Measurements from ENCODE around the gene CALM3.

CALM3 gene

GRCh38 chr19:46654621-46655152 lies 53.6 kb downstream of the CALM3 start:
- Histone ChIP-seq H3K18ac (ENCODE audit: low read depth in 1 of 2, low read length in 2 of 2) (no peak overlapping the region), H3K4me3 (ENCODE audit: insufficient read depth in 1 of 2, low read depth in 1 of 2, low read length in 2 of 2) (no peak overlapping the region), H3K4ac (ENCODE audit: low read depth in 1 of 2, low read length in 2 of 2) (no peak overlapping the region), H3K14ac (ENCODE audit: low read length in 2 of 2) (no peak overlapping the region), H2AK5ac (ENCODE audit: low read length, severe bottlenecking) (no peak overlapping the region), H3K27me3 (ENCODE audit: control insufficient read depth in 1 of 2, insufficient read depth in 1 of 2, low read length in 2 of 2) (peaks cover 0 to 20% of the 10 kb centered on the region in 2 experiments), H3K9ac (ENCODE audit: low read length) (no peak overlapping the region), H4K8ac (ENCODE audit: low read length) (peak overlapping the region; percentile 45), H2BK120ac (ENCODE audit: low read depth, low read length) (no peak overlapping the region), H3K23ac (ENCODE audit: low read length in 2 of 2) (no peak overlapping the region), H2BK15ac (ENCODE audit: low read depth, poor library complexity, severe bottlenecking) (no peak overlapping the region), H4K91ac (ENCODE audit: low read length) (no peak overlapping the region), H2AFZ (ENCODE audit: low read depth, low read length) (no peak overlapping the region), H2BK12ac (ENCODE audit: low read length in 2 of 2) (peak overlapping the region in 1 of 2 experiments; percentile 39), H3K9me3 (ENCODE audit: control insufficient read depth, low read length) (no peaks in the 10 kb centered on the region), H2BK5ac (ENCODE audit: low read depth, low read length, poor library complexity, severe bottlenecking) (no peak overlapping the region), H3K79me1 (replicated peaks; ENCODE audit: low read length, poor library complexity, severe bottlenecking) (no peaks in the 10 kb centered on the region), H3K4me2 (ENCODE audit: low read length, poor library complexity, severe bottlenecking) (no peak overlapping the region), H3K27ac (ENCODE audit: low read length, poor library complexity, severe bottlenecking) (no peak overlapping the region), H3K4me1 (ENCODE audit: control insufficient read depth, insufficient read depth, low read depth, low read length) (peaks cover 6% of the 10 kb centered on the region), H3K36me3 (ENCODE audit: control insufficient read depth in 1 of 2, insufficient read depth in 2 of 2, low read depth in 1 of 2, low read length in 2 of 2) (no peaks in the 10 kb centered on the region)
- DNase-seq, result no peak
- WGBS, result 32% methylated on average over 14 of the region's 16 CpGs

- Histone ChIP-seq H2BK120ac (ENCODE audit: low read depth, low read length) (no peak overlapping the region), H3K4me2 (ENCODE audit: low read length, poor library complexity, severe bottlenecking) (no peak overlapping the region), H3K4ac (ENCODE audit: low read depth in 1 of 2, low read length in 2 of 2) (no peak overlapping the region), H2AK5ac (ENCODE audit: low read length, severe bottlenecking) (no peak overlapping the region), H2BK5ac (ENCODE audit: low read depth, low read length, poor library complexity, severe bottlenecking) (no peak overlapping the region), H3K23ac (ENCODE audit: low read length in 2 of 2) (no peak overlapping the region), H3K79me1 (replicated peaks; ENCODE audit: low read length, poor library complexity, severe bottlenecking) (no peaks in the 10 kb centered on the region), H2BK12ac (ENCODE audit: low read length in 2 of 2) (no peak overlapping the region), H2BK15ac (ENCODE audit: low read depth, poor library complexity, severe bottlenecking) (no peak overlapping the region), H3K9me3 (ENCODE audit: control insufficient read depth, low read length) (no peaks in the 10 kb centered on the region), H3K27ac (ENCODE audit: low read length, poor library complexity, severe bottlenecking) (no peak overlapping the region), H4K91ac (ENCODE audit: low read length) (no peak overlapping the region), H2AFZ (ENCODE audit: low read depth, low read length) (no peak overlapping the region), H3K4me3 (ENCODE audit: insufficient read depth in 1 of 2, low read depth in 1 of 2, low read length in 2 of 2) (no peak overlapping the region), H3K9ac (ENCODE audit: low read length) (no peak overlapping the region), H3K27me3 (ENCODE audit: control insufficient read depth in 1 of 2, insufficient read depth in 1 of 2, low read length in 2 of 2) (peaks cover 0 to 29% of the 10 kb centered on the region in 2 experiments), H3K4me1 (ENCODE audit: control insufficient read depth, insufficient read depth, low read depth, low read length) (peaks cover 17% of the 10 kb centered on the region), H3K36me3 (ENCODE audit: control insufficient read depth in 1 of 2, insufficient read depth in 2 of 2, low read depth in 1 of 2, low read length in 2 of 2) (no peaks in the 10 kb centered on the region), H4K8ac (ENCODE audit: low read length) (no peak overlapping the region), H3K14ac (ENCODE audit: low read length in 2 of 2) (no peak overlapping the region), H3K18ac (ENCODE audit: low read depth in 1 of 2, low read length in 2 of 2) (no peak overlapping the region)
- DNase-seq, result no peak
- WGBS, result 91% methylated on average over 4 of the region's 5 CpGs
These were observed 55.4 kb downstream of the CALM3 start for GRCh38 chr19:46656541-46656940.

GRCh38 chr19:46659151-46660007 lies 58.2 kb downstream of the CALM3 start:
- H3K4me1 ChIP-seq (ENCODE audit: control insufficient read depth, insufficient read depth, low read depth, low read length), result peaks cover 19% of the 10 kb centered on the region
- H3K4me2 ChIP-seq (ENCODE audit: low read length, poor library complexity, severe bottlenecking), result peak overlapping the region; percentile 93
- no peaks in the 10 kb centered on the region for H3K36me3 ChIP-seq (ENCODE audit: control insufficient read depth in 1 of 2, insufficient read depth in 2 of 2, low read depth in 1 of 2, low read length in 2 of 2)
- peak overlapping the region; percentile 89 to 96 for H3K4ac ChIP-seq (ENCODE audit: low read depth in 1 of 2, low read length in 2 of 2)
- peak; percentile 61 for DNase-seq
- peak overlapping the region; percentile 65 to 79 for H3K14ac ChIP-seq (ENCODE audit: low read length in 2 of 2)
- H3K9me3 ChIP-seq (ENCODE audit: control insufficient read depth, low read length), result no peaks in the 10 kb centered on the region
- peak overlapping the region; percentile 84 for H4K8ac ChIP-seq (ENCODE audit: low read length)
- H4K91ac ChIP-seq (ENCODE audit: low read length), result peak overlapping the region; percentile 88
- peak overlapping the region; percentile 94 to 98 for H2BK12ac ChIP-seq (ENCODE audit: low read length in 2 of 2)
- no peak overlapping the region for H2BK5ac ChIP-seq (ENCODE audit: low read depth, low read length, poor library complexity, severe bottlenecking)
- peak overlapping the region; percentile 21 to 79 for H3K4me3 ChIP-seq (ENCODE audit: insufficient read depth in 1 of 2, low read depth in 1 of 2, low read length in 2 of 2)
- under 1% methylated on average over 18 of the region's 28 CpGs for WGBS
- no peak overlapping the region for H3K27ac ChIP-seq (ENCODE audit: low read length, poor library complexity, severe bottlenecking)
- H3K23ac ChIP-seq (ENCODE audit: low read length in 2 of 2), result peak overlapping the region; percentile 36 to 52
- peak overlapping the region; percentile 29 for H2BK120ac ChIP-seq (ENCODE audit: low read depth, low read length)
- H3K79me1 ChIP-seq (replicated peaks; ENCODE audit: low read length, poor library complexity, severe bottlenecking), result no peaks in the 10 kb centered on the region
- H3K18ac ChIP-seq (ENCODE audit: low read depth in 1 of 2, low read length in 2 of 2), result peak overlapping the region; percentile 77 to 86
- H3K9ac ChIP-seq (ENCODE audit: low read length), result peak overlapping the region; percentile 74
- H3K27me3 ChIP-seq (ENCODE audit: control insufficient read depth in 1 of 2, insufficient read depth in 1 of 2, low read length in 2 of 2), result peaks cover 0 to 26% of the 10 kb centered on the region in 2 experiments
- H2AFZ ChIP-seq (ENCODE audit: low read depth, low read length), result peak overlapping the region; percentile 36
- peak overlapping the region; percentile 26 for H2BK15ac ChIP-seq (ENCODE audit: low read depth, poor library complexity, severe bottlenecking)
- H2AK5ac ChIP-seq (ENCODE audit: low read length, severe bottlenecking), result no peak overlapping the region

- H4K91ac ChIP-seq (ENCODE audit: low read length), result peak overlapping the region; percentile 88
- H3K4me2 ChIP-seq (ENCODE audit: low read length, poor library complexity, severe bottlenecking), result peak overlapping the region; percentile 93
- H3K4me1 ChIP-seq (ENCODE audit: control insufficient read depth, insufficient read depth, low read depth, low read length), result peaks cover 19% of the 10 kb centered on the region
- H3K9ac ChIP-seq (ENCODE audit: low read length), result peak overlapping the region; percentile 74
- peak overlapping the region in 1 of 2 experiments; percentile 79 for H2BK12ac ChIP-seq (ENCODE audit: low read length in 2 of 2)
- peak; percentile 65 for DNase-seq
- peak overlapping the region; percentile 24 to 89 for H3K4ac ChIP-seq (ENCODE audit: low read depth in 1 of 2, low read length in 2 of 2)
- no peak overlapping the region for H2AK5ac ChIP-seq (ENCODE audit: low read length, severe bottlenecking)
- H2BK120ac ChIP-seq (ENCODE audit: low read depth, low read length), result peak overlapping the region; percentile 77
- no peak overlapping the region for H2BK5ac ChIP-seq (ENCODE audit: low read depth, low read length, poor library complexity, severe bottlenecking)
- 3% methylated on average over 10 of the region's 14 CpGs for WGBS
- H4K8ac ChIP-seq (ENCODE audit: low read length), result peak overlapping the region; percentile 84
- no peaks in the 10 kb centered on the region for H3K79me1 ChIP-seq (replicated peaks; ENCODE audit: low read length, poor library complexity, severe bottlenecking)
- H3K36me3 ChIP-seq (ENCODE audit: control insufficient read depth in 1 of 2, insufficient read depth in 2 of 2, low read depth in 1 of 2, low read length in 2 of 2), result no peaks in the 10 kb centered on the region
- H3K23ac ChIP-seq (ENCODE audit: low read length in 2 of 2), result no peak overlapping the region
- H2BK15ac ChIP-seq (ENCODE audit: low read depth, poor library complexity, severe bottlenecking), result peak overlapping the region; percentile 64
- H3K27me3 ChIP-seq (ENCODE audit: control insufficient read depth in 1 of 2, insufficient read depth in 1 of 2, low read length in 2 of 2), result peaks cover 0 to 23% of the 10 kb centered on the region in 2 experiments
- H3K18ac ChIP-seq (ENCODE audit: low read depth in 1 of 2, low read length in 2 of 2), result peak overlapping the region; percentile 77 to 86
- H2AFZ ChIP-seq (ENCODE audit: low read depth, low read length), result no peak overlapping the region
- peak overlapping the region in 1 of 2 experiments; percentile 79 for H3K4me3 ChIP-seq (ENCODE audit: insufficient read depth in 1 of 2, low read depth in 1 of 2, low read length in 2 of 2)
- peak overlapping the region in 1 of 2 experiments; percentile 79 for H3K14ac ChIP-seq (ENCODE audit: low read length in 2 of 2)
- no peaks in the 10 kb centered on the region for H3K9me3 ChIP-seq (ENCODE audit: control insufficient read depth, low read length)
- no peak overlapping the region for H3K27ac ChIP-seq (ENCODE audit: low read length, poor library complexity, severe bottlenecking)
These were observed 58.9 kb downstream of the CALM3 start for GRCh38 chr19:46660008-46660517.
